HG02798 (cell line): Measurements from ENCODE around the gene TMCC1.
"Not testable (repeated sequence)": the region's sequence is repeated elsewhere in the genome, so short reads cannot be mapped to it uniquely, and the experiment has no call there.

ENCODE experiments used
- ATAC-seq: cut with Tn5 transposase; IDR thresholded peaks from one replicate; pipeline ENCODE4 v1.9.1; 2021; ENCODE audit warnings: mild to moderate bottlenecking; ENCODE audit not compliant: unreplicated experiment, poor library complexity

Gene TMCC1

DNA sequence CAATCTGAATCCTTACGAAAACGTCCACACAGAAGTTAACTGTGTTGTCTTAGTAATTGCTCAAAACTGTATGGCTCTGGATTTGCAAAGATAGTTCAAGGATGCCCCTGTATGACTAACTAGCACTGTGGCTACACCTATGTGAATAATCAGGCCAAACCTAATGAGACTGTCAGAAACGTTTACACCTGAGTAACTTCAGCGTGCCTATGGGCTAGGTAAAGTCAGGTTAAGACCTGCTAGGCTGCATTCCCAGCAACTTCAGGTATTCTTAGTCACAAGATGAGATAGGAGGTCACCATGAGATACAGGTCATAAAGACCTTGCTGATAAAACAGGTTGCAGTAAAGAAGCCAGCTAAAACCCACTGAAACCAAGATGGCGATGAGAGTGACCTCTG lies 199.3 kb downstream of the TMCC1 start:
- no peak for ATAC-seq

DNA sequence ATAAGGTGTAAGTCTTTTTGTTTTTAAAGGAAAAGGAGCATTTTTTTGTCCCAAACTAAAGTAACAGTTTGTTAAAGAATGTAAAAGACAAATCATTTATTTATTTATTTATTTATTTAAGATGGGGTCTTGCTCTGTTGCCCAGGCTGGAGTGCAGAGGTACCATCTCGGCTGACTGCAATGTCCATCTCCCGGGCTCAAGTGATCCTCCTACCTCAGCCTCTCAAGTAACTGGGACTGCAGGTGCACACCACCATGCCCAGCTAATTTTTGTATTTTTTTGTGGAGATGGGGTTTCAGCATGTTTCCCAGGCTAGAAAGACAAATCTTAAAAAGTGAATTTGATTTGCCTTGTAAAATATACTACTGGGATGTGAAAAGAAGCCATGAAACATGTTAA lies 200.8 kb downstream of the TMCC1 start:
- ATAC-seq: no peak

DNA sequence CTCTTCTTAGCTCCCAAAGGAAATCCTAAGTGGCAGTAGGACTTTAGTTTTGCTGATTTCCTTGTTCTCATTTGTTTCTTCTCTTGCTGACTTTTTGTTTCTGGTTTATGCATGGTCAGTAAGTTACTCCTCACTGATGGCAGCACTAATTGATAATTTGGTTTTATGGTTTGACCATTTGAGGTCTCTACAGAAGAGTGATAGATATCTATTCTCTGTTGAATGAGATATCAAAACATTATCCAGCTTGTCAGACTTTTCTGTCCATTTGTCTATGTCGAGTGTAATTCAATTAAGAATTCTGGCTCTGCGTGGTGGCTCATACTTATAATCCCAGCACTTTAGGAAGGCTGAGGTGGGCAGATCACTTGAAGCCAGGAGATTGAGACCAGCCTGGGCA lies 202.5 kb downstream of the TMCC1 start:
- ATAC-seq: no peak

DNA sequence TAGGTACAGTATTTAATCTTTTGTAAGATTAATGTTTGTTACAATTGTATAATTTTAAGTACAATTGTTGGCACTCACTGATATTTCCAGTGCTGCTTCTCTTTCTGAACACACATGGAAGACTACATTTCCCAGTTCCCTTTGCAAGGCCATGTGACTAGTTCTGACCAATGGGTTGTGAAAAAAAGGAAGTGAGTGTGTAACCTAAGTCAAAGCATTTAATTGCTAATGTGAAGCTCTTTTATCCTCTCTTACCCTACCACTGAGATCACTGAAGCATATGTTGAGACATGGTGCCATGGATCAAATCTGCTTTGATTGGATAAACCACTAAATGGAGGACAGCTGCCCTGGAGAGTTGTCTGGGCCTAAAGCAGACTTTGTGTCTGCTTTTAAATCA lies 203.1 kb downstream of the TMCC1 start:
- peak; percentile 85 for ATAC-seq

DNA sequence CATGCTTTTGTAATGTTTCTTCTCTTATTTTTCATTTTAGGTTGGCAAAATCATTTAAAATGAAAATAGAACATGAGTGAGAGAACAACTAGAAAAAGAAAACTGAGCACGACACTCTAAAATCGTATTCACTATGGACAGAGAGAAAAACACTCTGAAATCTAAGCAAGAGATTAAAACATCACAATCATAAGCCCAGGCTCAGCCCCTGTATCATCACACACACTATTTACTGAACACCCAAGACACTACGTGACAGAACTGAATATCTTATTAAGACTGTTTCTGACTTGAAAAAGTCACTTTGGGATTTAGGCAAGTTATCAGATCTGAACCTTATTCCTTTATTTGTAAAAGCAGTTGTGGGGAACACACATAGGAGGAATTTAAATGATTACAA lies 204.5 kb downstream of the TMCC1 start:
- ATAC-seq: no peak

DNA sequence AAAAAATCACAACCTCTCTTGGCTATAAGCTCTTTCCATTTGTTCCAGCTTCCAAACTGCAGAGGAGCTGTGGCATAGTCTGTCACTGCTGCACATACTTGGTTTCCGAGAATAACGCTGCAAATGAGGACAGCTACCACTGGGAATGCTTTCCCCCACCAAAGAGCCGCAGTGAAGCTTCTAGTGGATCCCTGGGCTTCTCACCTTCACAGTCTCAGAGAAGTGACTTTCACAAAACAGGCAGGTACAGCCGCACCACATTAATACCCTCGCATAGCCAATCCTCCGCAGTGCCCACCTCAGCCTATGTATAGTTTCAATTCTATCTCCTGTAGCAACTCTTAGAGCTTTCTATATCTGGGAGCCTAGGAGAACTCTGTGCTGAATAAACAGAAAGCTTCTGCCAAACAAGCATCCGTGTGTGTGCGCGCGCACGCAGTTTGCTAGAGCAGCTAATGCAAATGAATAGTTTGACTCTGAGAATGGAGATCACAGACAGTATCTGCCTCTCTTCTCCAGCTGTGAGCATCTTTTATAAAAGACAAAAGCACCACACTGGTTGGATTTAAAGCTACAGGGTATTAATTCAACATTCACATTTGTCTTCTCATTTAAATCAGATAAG lies 205.1 kb downstream of the TMCC1 start:
- no peak for ATAC-seq

DNA sequence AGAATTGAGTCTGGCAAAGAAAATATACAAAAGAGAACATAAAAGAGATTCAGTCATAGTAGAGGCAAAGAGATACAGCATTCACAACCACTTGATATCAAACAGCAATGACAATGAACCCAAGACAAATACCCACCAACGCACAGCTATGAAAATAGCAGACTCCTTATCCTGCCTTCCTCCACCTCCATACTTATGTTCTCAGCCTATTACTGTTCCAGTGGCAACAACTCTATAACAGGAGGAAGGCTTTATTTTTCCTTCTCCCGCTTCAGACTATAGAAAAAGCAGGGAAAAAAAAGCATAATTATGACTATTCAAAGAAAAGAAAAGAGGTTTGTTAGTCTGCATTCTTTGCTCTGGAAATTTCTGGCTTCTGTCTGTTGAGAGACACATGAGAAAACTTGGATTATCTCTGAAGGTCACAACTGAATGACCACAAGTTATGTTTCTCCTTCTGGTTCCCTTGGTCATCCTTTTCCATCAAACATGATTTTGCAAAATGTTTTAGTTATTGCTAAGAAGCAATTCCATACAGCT lies 205.9 kb downstream of the TMCC1 start:
- no peak for ATAC-seq

DNA sequence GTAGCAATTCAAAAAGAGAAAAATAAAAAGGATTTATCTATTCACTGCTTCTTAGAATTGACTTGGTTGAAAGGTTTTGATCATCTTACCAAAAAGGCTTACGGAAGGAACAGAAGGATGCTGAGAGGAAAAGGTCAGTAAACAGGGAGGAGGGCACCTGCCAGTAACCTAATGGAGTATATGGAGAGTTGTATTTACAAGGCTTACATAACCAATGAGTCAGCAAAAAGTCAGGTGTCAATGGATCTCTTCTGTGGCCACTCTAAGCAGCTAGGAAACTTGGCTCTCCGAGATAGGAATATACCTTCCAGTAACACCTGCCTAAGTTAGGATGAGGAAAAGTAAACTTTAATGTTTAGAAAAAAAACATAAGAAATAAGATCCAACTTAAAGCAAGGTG lies 206.6 kb downstream of the TMCC1 start:
- no peak for ATAC-seq

DNA sequence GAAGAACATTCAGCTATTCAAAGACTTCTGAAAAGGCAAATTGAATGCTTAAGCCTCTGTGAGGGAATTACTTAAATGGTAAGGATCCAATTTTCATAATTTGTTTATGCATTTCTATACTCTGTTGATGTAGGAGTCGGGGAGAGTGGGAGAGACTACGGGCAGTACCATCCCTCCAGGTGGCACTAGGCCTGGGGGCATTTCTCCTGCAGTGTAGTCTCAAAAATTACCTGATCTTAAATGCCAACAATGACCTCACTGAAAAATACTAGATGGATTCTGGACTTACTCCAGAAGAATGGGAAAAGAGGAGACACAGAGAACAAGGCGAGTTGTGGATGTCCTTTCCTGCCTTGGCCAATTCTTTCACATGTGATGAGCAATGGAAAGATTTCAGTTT lies 209.2 kb downstream of the TMCC1 start:
- ATAC-seq: no peak

DNA sequence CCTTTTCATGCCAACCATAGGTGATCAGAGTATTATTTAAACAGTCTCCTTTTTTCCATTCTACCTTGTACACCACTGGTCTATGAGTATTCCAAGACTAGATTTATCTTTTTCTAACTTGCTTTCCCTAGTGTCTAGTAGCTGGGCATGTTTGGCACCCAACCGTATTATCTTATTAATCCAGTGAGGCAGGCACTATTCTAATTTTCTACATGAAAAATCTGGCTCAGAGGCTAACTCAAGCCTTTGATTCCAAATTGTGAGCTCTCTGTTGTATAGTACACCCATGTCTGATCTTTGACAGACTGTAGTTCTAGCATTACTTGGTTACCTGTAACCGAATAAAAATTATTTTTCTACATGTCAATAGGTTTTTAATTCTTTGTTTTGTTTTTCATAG lies 210.3 kb downstream of the TMCC1 start:
- no peak for ATAC-seq

DNA sequence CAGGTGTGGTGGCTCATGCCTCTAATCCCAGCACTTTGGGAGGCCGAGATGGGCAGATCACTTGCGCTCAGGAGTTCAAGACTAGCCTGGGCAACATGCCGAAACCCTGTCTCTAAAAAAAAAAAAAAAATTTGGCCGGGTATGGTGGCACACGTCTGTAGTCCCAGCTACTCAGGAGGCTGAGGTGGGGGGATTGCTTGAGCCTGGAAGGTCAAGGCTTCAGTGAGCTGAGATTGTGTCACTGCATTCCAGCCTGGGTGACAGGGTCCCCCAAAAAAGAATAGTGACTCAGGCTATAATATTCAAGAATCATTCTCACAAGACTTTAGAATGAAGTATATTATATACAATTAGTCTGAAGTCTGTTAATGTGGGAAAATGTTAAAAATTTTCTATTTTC lies 216.5 kb downstream of the TMCC1 start:
- no peak for ATAC-seq

DNA sequence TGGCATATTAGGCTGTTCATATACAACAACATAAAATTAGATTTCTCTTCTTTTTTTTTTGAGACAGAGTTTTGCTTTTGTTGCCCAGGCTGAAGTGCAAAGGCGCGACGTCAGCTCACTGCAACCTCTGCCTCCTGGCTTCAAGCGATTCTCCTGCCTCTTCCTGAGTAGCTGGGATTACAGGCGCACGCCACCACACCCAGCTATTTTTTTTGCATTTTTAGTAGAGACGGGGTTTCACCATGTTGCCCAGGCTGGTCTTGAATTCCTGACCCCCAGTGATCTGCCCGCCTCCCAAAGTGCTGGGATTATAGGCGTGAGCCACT lies 218.8 kb downstream of the TMCC1 start:
- ATAC-seq: not testable (repeated sequence)

DNA sequence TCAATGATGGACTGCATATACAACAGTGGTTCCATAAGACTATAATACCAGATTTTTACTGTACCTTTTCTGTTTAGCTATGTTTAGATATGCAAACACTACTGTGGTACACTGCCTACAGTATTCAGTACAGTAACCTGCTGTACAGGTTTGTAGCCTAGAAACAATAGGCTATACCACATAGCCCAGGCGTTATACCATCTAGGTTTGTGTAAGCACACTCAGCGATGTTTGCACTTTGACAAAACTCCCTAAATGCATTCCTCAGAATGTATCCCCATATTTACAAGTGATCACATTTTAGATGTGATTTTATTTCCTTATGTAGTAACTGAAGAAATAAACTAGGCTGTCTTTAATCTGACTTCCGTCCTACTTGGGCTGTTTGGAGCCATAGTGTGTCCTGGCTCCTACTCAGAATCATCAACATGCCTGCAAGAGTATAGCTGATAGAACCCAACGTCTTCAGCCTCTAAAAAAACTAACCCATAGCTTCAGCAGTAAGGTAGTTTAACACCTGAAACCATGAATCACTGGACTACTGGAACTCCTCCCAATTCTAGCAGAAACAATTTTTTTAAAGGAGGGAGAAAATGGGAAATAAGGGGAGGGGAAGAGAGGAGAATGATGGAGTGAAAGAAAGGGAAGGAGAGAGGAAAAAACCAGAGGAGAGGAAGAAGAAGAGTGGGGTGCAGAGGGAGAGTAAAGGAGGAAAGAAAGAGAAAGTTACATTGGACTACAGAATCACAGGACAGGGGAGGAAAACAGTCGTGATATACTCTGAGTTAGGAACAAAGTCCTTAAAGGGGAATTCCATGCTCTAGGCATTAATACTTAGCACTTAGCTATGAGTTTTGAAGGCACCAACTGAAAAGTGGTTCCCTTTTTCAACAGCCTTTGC lies 219.4 kb downstream of the TMCC1 start:
- ATAC-seq: no peak

DNA sequence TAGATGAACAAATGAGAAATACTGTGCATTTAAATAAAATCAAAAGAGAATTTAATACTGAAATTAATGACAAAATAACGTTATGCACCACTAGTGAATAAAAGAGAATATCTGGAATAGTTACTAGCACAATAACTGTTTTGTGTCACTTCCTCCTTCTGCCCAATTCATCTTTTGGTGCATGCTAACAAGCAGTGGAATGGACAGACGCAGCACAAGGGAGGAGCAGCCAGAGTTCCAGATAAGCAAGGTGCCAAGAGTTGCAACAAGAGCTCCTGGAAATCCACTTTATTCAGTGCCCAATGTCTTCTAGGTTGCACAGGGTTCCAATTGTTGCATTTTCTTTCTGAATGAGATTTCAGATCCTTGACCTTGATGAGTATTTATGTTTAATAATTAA lies 220.5 kb downstream of the TMCC1 start:
- ATAC-seq: no peak

DNA sequence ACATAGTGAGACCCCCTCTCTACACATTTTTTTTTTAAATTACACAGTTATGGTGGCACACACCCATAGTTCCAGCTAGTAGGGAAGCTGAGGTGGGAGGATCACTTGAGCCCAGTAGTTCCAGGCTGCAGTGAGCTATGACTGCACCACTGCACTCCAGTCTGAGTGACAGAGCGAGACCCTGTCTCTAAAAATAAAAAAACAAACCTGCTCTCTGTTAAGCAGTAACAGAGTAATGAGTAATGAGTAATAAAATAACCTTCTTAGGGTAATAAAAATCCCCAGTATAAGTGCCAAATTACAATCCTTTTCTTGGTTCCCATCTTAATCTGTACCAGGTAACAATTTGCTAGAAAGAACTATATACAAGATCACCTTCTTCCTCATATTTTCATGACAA lies 221.1 kb downstream of the TMCC1 start:
- no peak for ATAC-seq

DNA sequence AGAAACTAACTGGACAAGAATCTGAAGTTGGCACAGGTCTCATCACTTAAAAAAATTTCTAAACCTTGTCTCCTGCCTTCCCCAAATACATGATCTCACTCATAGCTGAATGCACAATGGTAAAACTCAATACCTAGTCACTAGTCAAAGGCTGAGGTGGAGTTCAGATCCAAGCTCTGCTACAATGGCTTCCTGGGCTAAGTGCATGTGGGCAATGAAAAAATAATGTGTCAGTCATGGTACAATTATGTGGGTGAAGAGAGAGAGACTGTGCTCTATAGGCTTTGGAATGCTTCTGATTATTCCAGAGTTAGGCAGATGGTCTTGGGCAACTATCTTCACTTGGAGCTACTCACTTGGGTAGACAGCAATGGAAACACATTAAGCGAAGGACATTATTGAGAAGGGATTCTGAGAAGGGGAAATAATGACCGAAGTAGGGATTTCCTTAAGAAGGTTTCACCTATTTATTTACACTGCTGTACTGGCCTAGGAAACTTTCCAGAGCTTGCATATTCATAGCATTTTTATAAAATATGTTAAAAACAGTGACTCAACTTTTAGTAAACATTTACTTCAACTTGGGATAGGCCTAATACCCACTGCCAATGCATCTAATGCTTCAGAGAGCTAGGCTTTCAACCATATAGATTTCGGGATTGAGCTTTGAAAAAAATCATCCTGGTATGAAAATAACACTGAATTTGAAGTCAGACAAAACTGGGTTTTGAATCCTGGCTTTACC lies 228.3 kb downstream of the TMCC1 start:
- no peak for ATAC-seq

DNA sequence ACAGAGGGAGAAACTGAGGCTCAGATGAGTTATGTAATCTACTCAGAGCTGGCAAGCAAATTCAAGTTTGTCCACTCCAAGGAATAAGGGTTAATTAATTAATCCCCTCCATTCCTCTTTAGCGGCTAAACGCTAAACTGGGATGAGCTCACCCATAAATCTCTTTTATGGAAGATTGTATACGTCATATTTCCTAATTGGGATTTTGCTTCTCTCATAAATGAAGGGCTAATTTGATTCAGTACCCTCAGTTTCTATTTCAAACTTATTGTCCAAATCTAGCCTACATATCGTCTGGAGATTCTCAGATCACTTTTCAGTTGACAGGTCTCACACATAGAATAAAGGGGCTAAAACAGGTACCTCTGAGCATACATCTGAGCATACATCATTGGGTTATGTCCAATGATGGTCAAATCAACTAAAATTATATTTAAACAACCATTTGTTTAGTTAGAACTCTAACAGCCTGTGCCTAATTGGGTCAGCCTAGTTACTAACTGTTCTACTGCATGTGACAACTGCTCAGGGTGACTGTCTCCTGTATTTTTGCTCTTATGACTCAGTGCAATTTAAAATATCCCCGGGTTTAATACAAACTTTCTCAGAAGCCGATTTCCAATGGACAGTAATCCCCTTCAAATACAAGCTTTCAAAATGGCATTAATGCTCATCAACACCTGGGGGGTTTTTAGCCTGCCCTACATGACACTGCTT lies 229.4 kb downstream of the TMCC1 start:
- ATAC-seq: no peak

DNA sequence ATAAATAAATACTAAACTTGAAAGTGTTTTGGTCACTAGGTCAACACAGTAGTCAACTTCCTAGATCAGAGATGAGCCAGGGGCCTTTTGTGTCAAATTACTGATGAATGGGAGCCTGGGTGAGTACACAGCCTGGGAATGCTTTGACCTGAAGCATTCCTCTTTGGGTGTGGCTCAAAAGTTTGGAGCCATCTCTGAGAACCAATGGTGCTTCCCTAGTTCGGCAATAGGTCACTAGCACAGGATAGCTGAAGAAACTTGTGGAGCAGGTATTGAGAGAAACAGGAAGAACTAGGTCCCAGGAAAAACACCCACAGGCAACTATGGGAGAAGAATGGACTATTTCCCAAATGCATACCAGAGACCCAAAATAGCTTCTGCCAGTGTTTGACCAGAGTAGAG lies 230.5 kb downstream of the TMCC1 start:
- no peak for ATAC-seq

DNA sequence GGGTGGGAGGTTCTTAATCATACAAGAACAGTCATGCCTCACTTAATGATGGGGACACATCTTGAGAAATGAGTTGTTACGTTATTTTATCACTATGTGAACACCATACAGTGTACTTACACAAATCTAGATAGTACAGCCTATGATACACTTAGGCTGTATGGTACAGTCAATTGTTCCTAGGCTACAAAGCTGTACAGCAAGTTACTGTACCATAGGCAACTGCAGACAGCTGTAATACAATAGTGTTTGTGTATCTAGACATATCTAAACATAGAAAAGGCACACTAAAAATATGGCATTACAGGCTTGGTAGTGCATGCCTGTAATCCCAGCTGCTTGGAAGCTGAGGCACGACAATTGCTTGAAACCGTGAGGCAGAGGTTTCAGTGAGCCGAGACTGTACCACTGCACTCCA lies 231.3 kb downstream of the TMCC1 start:
- no peak for ATAC-seq

DNA sequence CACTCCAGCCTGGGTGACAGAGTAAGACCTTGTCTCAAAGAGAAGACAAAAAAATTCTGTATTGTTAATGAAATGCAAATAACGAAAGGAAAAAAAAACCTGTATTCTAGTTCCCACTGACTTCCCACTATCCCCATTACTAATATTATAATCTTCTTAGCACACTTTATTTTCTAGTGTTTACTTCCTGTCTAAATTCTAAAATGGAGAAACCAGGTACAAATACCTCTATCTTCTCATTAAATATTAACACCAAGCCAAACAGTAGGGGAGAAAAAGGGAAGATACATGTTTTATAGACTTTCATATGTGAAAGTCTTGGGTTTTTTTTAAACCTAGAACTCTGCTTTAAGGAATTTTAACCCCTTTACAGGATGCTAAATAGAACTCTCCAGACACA lies 231.7 kb downstream of the TMCC1 start:
- ATAC-seq: no peak
